ENCODE results near the gene CA10. TPM values are rescaled to one million over a fixed set of nuclear protein-coding genes. Genes with fewer than 3 reads are reported as not detected.

CA10 gene
- total RNA-seq, 1 experiment from 2014 or later: 0.46 TPM

- H4K8ac ChIP-seq (replicated peaks; ENCODE audit: insufficient read length, low read depth, low read length): no peak overlapping the region
- Mint-ChIP-seq H3K27ac (no peak overlapping the region), H3K9me3 (no peaks in the 10 kb centered on the region; a peak in 1 of 5 replicates), H3K36me3 (ENCODE audit: insufficient read depth in 1 of 3, low read depth in 3 of 3) (no peaks in the 10 kb centered on the region), H3K4me1 (no peaks in the 10 kb centered on the region), H3K4me3 (no peak overlapping the region), H3K27me3 (ENCODE audit: low read depth) (peaks cover 2% of the 10 kb centered on the region)
- no peak overlapping the region for H3K4me2 ChIP-seq (ENCODE audit: insufficient read depth, insufficient read length, low read length)
- no peak overlapping the region for H2BK5ac ChIP-seq (ENCODE audit: insufficient read length, low read length)
- no peak overlapping the region for H4K5ac ChIP-seq (ENCODE audit: insufficient read length, low read depth, low read length)
- H3K4me1 ChIP-seq (ENCODE audit: insufficient read depth, low read length): no peaks in the 10 kb centered on the region
- WGBS (ENCODE audit: extremely low coverage, insufficient read length, low lambda C conversion rate): no CpG with 5 or more reads among the region's 5 CpGs
- H4K20me1 ChIP-seq (ENCODE audit: control insufficient read depth, insufficient read depth, insufficient read length): no peaks in the 10 kb centered on the region
- no peak overlapping the region for H2BK120ac ChIP-seq (ENCODE audit: low read depth, low read length, poor library complexity, severe bottlenecking)
- H2AFZ ChIP-seq (ENCODE audit: low read length): no peak overlapping the region
- H3K27me3 ChIP-seq (ENCODE audit: insufficient read depth, low read length): no peaks in the 10 kb centered on the region
- no peak overlapping the region for H3K27ac ChIP-seq (ENCODE audit: insufficient read length, low read depth, low read length)
- no peaks in the 10 kb centered on the region for H3K23me2 ChIP-seq (ENCODE audit: insufficient read length, low read depth, low read length, poor library complexity, severe bottlenecking)
- no peaks in the 10 kb centered on the region for H3K9me3 ChIP-seq (ENCODE audit: control insufficient read depth, low read depth, low read length)
- no peak overlapping the region for H3K4ac ChIP-seq (ENCODE audit: low read depth, low read length)
- no peak overlapping the region for H3T11ph ChIP-seq (ENCODE audit: low read length)
- no peak overlapping the region for H2BK20ac ChIP-seq (ENCODE audit: low read depth, low read length, poor library complexity, severe bottlenecking)
- H3K79me2 ChIP-seq (ENCODE audit: insufficient read depth, low read length): no peaks in the 10 kb centered on the region
- H2BK15ac ChIP-seq (ENCODE audit: low read depth, low read length): no peak overlapping the region
- no peak overlapping the region for H3K9ac ChIP-seq (ENCODE audit: extremely low read depth, insufficient read length, low read length)
- no peak overlapping the region for H3K23ac ChIP-seq (ENCODE audit: insufficient read length, low read depth, low read length)
- no peaks in the 10 kb centered on the region for H3K79me1 ChIP-seq (ENCODE audit: insufficient read depth, low read depth, low read length, poor library complexity, severe bottlenecking)
- TF ChIP-seq CTCF (conservative IDR thresholded peaks at IDR 0.05): no peak
- H3K56ac ChIP-seq (ENCODE audit: insufficient read length, low read depth, low read length): no peak overlapping the region
- H4K91ac ChIP-seq (ENCODE audit: insufficient read length, low read depth, low read length): no peak overlapping the region
- no peak overlapping the region for H2AK5ac ChIP-seq (ENCODE audit: insufficient read length, low read length)
- H3K14ac ChIP-seq (ENCODE audit: insufficient read depth, low read length): no peak overlapping the region
- no peak overlapping the region for H3K18ac ChIP-seq (ENCODE audit: insufficient read length, low read depth, low read length)
- H2BK12ac ChIP-seq (ENCODE audit: insufficient read length, low read depth, low read length): no peak overlapping the region
- no peak for DNase-seq
Measured at GRCh38 chr17:51778842-51779241, 379.7 kb downstream of the CA10 start.

All from H9 (cell line).